IPS DF 6.9 (cell line): ENCODE data around the gene TPR.

Experiments used
- DNase-seq: peaks from one replicate; pipeline ENCODE4 v3.0.0-alpha.2; 2013; ENCODE audit warnings: low read depth, low spot score
- H3K27ac ChIP-seq: one replicate; pipeline ENCODE4 v1.5.1; 2013; ENCODE audit warnings: low read length, control low read depth
- H3K27me3 ChIP-seq: 2 replicates; pipeline ENCODE4 v1.6.1; 2013; ENCODE audit warnings: mild to moderate bottlenecking, low read length; ENCODE audit not compliant: control insufficient read depth, insufficient read depth
- H3K36me3 ChIP-seq: 2 replicates; pipeline ENCODE4 v1.6.1; 2013; ENCODE audit warnings: low read length; ENCODE audit not compliant: control insufficient read depth, insufficient read depth
- H3K4me1 ChIP-seq: 2 replicates; pipeline ENCODE4 v1.6.1; 2013; ENCODE audit warnings: low read length; ENCODE audit not compliant: control insufficient read depth, insufficient read depth
- H3K4me3 ChIP-seq: 2 replicates; pipeline ENCODE4 v1.5.1; 2013; ENCODE audit warnings: mild to moderate bottlenecking, low read length
- H3K9me3 ChIP-seq: 2 replicates; pipeline ENCODE4 v1.6.1; 2013; ENCODE audit warnings: low read length, inconsistent platforms; ENCODE audit not compliant: control insufficient read depth, insufficient read depth
- WGBS: extraction: QIAGEN DNeasy Blood & Tissue Kit; methylation state at CpG from one replicate; pipeline ENCODE4 v1.1.7; 2013; ENCODE audit warnings: mixed read lengths, missing lambda C conversion rate; ENCODE audit not compliant: insufficient read length, insufficient coverage; 5-methylcytosine and 5-hydroxymethylcytosine counted together

Gene TPR

DNA sequence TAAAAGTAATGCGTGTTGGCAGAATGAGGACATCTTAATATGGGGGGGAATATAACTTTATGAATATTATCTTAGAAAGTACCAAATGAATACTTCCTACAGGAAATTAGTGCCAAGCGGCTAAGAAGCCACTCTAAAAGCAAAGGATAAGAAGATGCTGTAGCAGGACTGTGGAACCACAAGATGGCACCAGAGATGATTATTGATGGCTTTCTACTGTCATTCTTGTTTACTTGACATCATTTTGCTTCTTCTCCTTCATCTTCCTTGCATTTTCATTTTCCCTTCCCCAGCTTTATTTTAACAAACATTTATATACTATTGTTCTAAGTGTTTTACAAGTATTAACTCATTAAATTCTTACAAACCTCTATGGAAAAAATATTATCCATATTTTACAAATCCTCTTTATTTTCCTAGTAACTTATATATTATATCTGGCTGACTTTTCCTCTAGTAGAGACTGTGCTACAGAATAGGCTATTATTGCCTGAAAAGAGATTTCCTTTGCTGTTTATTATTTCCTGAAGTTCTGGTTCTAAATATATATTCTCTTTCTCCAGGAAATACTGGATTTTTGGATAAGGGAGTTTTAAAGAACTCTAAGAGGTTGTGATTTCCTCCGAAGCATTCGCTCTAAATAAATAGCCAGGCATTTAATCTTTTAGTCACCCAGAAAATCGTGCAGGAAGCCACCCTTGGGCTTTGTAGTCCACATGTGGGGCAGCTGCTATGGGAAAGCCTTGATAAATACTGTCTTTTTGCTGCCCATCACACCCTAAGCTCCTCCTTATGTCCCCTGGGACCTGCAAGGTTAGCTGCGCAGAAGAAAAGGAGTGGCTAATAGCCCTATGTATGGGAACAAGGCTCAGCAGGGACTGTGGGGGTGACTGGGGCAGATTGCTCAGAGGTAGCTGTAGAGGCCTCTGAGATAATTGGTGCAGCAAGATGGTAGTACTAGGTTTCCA, 69.8 kb downstream of the TPR start:
- DNase-seq = peak; percentile 27
- no CpG with 5 or more reads among the region's 6 CpGs for WGBS
- Histone ChIP-seq H3K36me3 (no peaks in the 10 kb centered on the region), H3K4me1 (no peaks in the 10 kb centered on the region), H3K9me3 (no peaks in the 10 kb centered on the region), H3K4me3 (no peak overlapping the region), H3K27ac (no peak overlapping the region), H3K27me3 (no peaks in the 10 kb centered on the region)

DNA sequence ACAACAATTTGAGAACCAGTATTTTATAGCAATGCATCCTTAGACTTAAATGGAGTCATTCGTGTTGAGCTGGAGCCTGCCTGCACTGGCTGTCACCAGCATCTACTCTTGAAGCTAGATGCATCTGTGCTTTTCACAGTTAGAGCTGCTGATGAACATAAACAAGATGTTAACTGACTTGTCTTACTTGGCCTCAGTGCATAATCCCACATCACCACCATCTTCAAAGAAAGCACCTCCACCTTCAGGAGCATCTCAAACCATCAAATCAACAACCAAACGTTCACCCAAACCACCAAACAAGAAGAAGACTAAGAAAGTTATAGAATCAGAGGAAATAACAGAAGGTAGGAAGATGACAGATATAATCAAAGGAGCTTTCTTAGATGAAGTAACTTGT, 71.1 kb downstream of the TPR start:
- H3K27ac ChIP-seq = no peak overlapping the region
- no peaks in the 10 kb centered on the region for H3K27me3 ChIP-seq
- H3K9me3 ChIP-seq = no peaks in the 10 kb centered on the region
- H3K4me1 ChIP-seq = no peaks in the 10 kb centered on the region
- no peak for DNase-seq
- no peaks in the 10 kb centered on the region for H3K36me3 ChIP-seq
- WGBS = 100% methylated on average over 1 of the region's 2 CpGs
- H3K4me3 ChIP-seq = no peak overlapping the region

GRCh38 chr1:186302381-186302920, 72.6 kb downstream of the TPR start:
- H3K36me3 ChIP-seq = no peaks in the 10 kb centered on the region
- H3K9me3 ChIP-seq = no peaks in the 10 kb centered on the region
- no peak overlapping the region for H3K27ac ChIP-seq
- H3K27me3 ChIP-seq = no peaks in the 10 kb centered on the region
- WGBS = no CpG with 5 or more reads among the region's 3 CpGs
- no peak overlapping the region for H3K4me3 ChIP-seq
- H3K4me1 ChIP-seq = no peaks in the 10 kb centered on the region
- DNase-seq = no peak

DNA sequence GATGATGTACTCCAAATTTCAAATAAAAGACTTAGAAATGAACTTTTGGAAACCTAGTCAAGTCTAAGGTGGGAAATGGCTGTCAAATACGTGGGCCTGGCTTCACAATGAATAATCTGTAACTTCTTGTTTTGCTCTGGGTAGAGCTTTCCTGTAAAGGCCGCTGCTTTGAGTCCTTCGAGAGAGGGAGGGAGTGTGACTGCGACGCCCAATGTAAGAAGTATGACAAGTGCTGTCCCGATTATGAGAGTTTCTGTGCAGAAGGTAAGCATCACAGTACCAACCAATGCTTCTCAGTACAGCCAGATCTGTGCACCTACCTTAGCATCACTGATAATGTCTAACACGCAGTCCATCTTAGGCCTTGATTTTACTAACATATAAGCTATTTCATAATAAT, 73.6 kb downstream of the TPR start:
- DNase-seq = no peak
- no peaks in the 10 kb centered on the region for H3K9me3 ChIP-seq
- H3K27me3 ChIP-seq = no peaks in the 10 kb centered on the region
- no peaks in the 10 kb centered on the region for H3K4me1 ChIP-seq
- H3K36me3 ChIP-seq = no peaks in the 10 kb centered on the region
- WGBS = no CpG with 5 or more reads among the region's 7 CpGs
- H3K27ac ChIP-seq = no peak overlapping the region
- no peak overlapping the region for H3K4me3 ChIP-seq

- Histone ChIP-seq H3K4me1 (no peaks in the 10 kb centered on the region), H3K27ac (no peak overlapping the region), H3K4me3 (no peak overlapping the region), H3K9me3 (no peaks in the 10 kb centered on the region), H3K36me3 (no peaks in the 10 kb centered on the region), H3K27me3 (no peaks in the 10 kb centered on the region)
- DNase-seq = no peak
- WGBS = no CpG with 5 or more reads among the region's 6 CpGs
These were observed 75.0 kb downstream of the TPR start for GRCh38 chr1:186300056-186300455.

- Histone ChIP-seq H3K27ac (no peak overlapping the region), H3K27me3 (no peaks in the 10 kb centered on the region), H3K9me3 (no peaks in the 10 kb centered on the region), H3K4me1 (no peaks in the 10 kb centered on the region), H3K4me3 (no peak overlapping the region), H3K36me3 (no peaks in the 10 kb centered on the region)
- no peak for DNase-seq
- WGBS = no CpG with 5 or more reads among the region's 2 CpGs
These were observed 75.5 kb downstream of the TPR start for GRCh38 chr1:186299570-186299969.

GRCh38 chr1:186298851-186299250, 76.2 kb downstream of the TPR start:
- Histone ChIP-seq H3K4me3 (no peak overlapping the region), H3K27ac (no peak overlapping the region), H3K36me3 (no peaks in the 10 kb centered on the region), H3K9me3 (no peaks in the 10 kb centered on the region), H3K27me3 (no peaks in the 10 kb centered on the region), H3K4me1 (no peaks in the 10 kb centered on the region)
- WGBS = no CpG with 5 or more reads among the region's 1 CpG
- DNase-seq = no peak

- H3K4me3 ChIP-seq = no peak overlapping the region
- no peaks in the 10 kb centered on the region for H3K27me3 ChIP-seq
- no CpG with 5 or more reads among the region's 3 CpGs for WGBS
- DNase-seq = no peak
- no peaks in the 10 kb centered on the region for H3K4me1 ChIP-seq
- no peak overlapping the region for H3K27ac ChIP-seq
- no peaks in the 10 kb centered on the region for H3K36me3 ChIP-seq
- no peaks in the 10 kb centered on the region for H3K9me3 ChIP-seq
These were observed 77.5 kb downstream of the TPR start for GRCh38 chr1:186297439-186298045.

DNA sequence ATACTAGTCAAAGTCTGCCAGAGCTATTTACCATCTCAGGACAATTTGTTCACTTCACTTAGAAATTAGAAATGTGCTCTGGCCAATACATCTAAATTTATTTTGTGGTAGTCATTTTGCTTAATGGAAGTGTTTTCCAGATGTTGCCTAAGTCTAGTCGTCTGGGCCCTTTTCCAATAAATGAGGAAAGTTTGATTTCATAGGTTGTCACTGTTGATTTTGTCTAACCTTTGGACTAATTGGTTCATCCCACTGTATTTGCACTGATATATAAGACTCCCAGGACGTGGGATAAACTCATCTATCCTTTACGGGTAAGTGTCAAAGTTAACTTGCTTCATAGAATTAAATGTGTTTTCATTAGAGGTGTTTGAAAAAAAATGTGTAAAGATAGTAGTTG, 79.1 kb downstream of the TPR start, which contains the start of gene PRG4:
Gene PRG4 (plus strand): TSS at position 300 of the 400 bp plus-strand sequence.
- no CpG with 5 or more reads among the region's 3 CpGs for WGBS
- no peaks in the 10 kb centered on the region for H3K27me3 ChIP-seq
- H3K27ac ChIP-seq = no peak within 1 kb of the TSS
- no peaks in the 10 kb centered on the region for H3K9me3 ChIP-seq
- no peak within 1 kb of the TSS for H3K4me3 ChIP-seq
- H3K4me1 ChIP-seq = no peaks in the 10 kb centered on the region
- DNase-seq = no peak
- no peaks in the 10 kb centered on the region for H3K36me3 ChIP-seq

DNA sequence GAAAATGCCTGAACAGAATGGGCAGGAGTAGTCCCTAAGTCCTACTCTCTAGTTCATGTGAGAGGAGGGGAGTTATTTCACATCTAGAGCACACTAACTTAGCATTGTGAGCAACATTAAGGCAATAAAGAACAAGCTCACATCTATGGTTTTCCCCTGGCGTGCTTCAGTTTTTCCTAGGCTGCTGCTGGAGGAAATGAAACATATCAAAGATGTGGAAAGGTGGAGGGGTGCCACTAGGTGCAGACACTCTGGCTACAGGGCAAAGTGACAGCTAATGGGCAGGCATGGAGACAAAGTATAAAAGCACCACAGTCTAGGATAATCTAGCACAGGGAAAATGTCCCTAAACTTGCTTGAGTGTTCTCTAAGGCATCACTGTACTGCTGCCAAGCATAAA, 82.2 kb downstream of the TPR start:
- no peaks in the 10 kb centered on the region for H3K9me3 ChIP-seq
- no peak overlapping the region for H3K4me3 ChIP-seq
- H3K36me3 ChIP-seq = no peaks in the 10 kb centered on the region
- H3K4me1 ChIP-seq = no peaks in the 10 kb centered on the region
- no peaks in the 10 kb centered on the region for H3K27me3 ChIP-seq
- no peak overlapping the region for H3K27ac ChIP-seq
- no CpG with 5 or more reads among the region's 1 CpG for WGBS
- DNase-seq = no peak
